Measurements from ENCODE around the gene ANO6.

Gene ANO6

DNA sequence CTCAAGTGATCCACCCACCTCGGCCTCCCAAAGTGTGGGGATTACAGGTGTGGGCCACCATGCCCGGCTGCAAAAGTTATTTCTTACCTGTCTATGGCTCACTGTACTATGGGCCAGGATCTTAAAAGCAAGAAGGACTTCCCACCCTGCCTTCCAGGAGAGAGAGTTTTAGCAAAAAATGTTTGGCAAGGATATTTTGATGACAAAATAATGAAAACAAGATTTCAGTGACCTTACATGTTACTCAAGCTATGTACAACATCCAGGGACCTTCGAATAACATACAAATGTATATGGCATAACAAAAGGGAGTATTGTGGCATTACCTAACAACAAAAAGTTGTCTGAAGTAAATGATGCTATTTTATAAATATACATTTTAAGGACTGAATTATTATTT is 55.1 kb downstream of the ANO6 start:
- TF ChIP-seq, protein P1, sequence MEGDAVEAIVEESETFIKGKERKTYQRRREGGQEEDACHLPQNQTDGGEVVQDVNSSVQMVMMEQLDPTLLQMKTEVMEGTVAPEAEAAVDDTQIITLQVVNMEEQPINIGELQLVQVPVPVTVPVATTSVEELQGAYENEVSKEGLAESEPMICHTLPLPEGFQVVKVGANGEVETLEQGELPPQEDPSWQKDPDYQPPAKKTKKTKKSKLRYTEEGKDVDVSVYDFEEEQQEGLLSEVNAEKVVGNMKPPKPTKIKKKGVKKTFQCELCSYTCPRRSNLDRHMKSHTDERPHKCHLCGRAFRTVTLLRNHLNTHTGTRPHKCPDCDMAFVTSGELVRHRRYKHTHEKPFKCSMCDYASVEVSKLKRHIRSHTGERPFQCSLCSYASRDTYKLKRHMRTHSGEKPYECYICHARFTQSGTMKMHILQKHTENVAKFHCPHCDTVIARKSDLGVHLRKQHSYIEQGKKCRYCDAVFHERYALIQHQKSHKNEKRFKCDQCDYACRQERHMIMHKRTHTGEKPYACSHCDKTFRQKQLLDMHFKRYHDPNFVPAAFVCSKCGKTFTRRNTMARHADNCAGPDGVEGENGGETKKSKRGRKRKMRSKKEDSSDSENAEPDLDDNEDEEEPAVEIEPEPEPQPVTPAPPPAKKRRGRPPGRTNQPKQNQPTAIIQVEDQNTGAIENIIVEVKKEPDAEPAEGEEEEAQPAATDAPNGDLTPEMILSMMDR (IDR thresholded peaks at IDR 0.05; ENCODE audit: control extremely low read depth, extremely low read depth, low read depth, missing control alignments), result no peak
- ChIA-PET POLR2A (no interaction called here), CTCF (no interaction called here)
- DNase-seq (ENCODE audit: extremely low spot score), result no peak

DNA sequence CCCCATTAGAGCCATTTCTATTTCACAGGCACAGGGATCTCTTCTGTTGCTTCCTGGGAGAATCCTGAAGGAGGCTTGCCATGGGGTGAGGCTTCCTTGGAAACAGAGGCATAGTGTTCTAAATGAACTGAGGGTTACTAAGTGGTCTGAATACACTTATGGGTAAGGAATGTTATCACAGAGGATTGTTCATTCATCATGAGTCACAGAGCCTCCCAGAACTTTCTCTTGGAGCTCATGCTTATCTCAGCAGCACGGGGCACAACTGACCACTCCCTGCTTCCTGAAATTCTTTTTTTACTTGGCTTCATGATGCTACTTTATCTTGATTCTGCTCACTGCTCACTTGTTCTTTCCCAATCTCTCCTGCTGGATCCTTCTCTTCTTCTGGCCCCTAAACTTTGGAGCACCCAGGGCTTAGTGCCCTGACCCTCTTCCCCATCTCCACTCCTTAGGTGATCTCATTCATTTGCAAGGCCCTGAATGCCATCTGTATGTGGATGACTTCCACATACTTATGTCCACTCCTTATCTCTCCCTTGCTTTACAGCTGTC is 57.9 kb downstream of the ANO6 start:
- CTCF ChIA-PET, result no interaction called here
- POLR2A ChIA-PET, result no interaction called here
- TF ChIP-seq, protein P1 (IDR thresholded peaks at IDR 0.05; ENCODE audit: control extremely low read depth, extremely low read depth, low read depth, missing control alignments), result no peak
- no peak for DNase-seq (ENCODE audit: extremely low spot score)

DNA sequence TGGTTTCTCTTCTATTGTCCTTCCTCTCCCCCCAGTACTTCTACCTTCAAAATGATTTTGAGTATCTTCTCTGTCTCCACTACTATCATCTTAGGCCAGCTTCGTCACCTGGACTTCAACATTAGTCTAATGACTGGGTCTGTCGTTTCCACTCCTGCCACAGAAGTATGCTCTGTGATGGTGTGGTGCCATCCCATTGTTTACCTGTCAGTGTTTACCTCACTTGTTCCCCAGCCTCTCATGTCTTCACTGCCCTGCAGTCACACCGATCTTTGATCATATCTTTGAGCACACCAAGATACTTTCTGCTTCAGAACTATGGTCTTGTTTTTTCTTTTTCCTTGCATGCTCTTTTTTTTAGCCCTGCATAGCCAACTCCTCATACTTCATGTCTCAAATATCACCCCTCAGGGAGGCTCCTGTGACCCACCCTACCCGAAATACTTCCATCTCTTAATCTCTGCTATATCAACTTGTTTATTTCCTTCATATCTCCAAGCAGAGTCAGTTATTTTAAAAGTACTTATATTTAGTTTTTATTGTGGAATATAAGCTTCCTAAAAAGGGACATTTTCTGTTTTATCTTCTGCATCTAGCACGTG is 60.4 kb downstream of the ANO6 start:
- POLR2A ChIA-PET, result no interaction called here
- CTCF ChIA-PET, result interaction anchor here (0.6 to 1.9 kb wide), 7 partner anchors 10 to 32 kb away, joined by 3 to 4 read pairs (median 3); no protein-coding TSS in a partner anchor
- no peak for DNase-seq (ENCODE audit: extremely low spot score)
- TF ChIP-seq, protein P1 (IDR thresholded peaks at IDR 0.05; ENCODE audit: control extremely low read depth, extremely low read depth, low read depth, missing control alignments), result no peak

DNA sequence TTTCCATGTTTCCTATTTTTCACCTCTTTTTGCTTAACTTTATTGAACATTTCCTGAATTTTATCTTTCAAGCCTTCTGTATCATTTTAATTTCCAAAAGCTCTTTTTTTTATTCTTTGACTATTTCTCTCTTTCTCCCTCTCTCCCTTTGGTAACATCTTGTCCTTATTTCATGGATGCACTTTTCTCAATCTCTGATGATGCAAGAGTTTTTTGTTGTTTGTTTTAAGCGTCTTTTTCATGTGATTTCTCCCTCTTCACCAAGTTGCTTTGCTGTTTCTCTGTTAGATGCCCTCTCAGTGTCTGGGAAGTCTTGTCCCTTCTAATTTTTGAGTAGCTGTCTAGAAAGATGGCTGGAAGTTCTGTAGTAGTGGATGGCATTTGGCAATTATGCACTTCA is 62.6 kb downstream of the ANO6 start:
- TF ChIP-seq, protein P1 (IDR thresholded peaks at IDR 0.05; ENCODE audit: control extremely low read depth, extremely low read depth, low read depth, missing control alignments), result no peak
- DNase-seq (ENCODE audit: extremely low spot score), result no peak
- ChIA-PET CTCF (interaction anchor here (2.4 kb wide), 1 partner anchor 10 kb away, joined by 11 read pairs; no protein-coding TSS in a partner anchor), POLR2A (no interaction called here)

DNA sequence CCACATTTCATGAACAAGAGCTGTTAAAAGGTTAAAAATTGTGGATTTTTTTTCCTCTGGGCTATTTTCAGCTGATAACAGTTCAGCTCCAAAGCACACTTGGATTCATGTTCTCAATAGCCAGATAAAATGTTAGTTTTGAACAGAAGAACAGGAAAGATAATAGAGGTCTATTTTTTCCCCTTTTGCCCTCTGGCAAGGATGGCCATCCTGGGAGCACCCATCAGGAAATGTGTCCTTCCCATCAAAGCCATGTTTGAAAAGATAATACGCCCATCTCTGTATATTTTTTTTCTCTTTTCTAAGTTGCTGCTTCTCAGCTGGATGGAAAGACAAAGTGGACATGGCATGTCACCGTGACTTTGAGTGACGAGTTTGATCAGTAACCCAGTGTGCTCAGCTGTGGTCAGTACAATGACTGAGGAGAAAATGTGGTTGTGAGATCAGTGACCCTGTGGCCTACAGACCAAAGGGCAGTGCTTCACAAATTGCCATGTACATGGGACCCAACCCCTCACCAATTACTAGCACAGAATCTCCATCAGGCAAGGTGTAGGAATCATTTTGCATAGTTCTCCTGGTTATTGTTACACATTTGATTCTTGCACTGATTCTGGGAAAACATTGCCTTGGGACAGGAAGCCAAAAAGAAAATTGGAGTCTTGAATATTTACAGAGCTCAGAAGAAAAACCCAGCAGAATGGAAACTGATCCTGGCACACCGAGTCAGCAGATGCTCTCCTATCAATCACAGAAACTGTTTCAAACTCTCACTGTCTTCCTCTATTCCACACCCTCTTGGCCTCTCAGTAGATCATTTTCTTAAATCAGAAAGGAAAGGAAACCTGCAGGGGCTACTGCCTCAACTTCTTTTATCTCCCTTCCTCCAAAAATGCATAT is 64.3 kb downstream of the ANO6 start:
- no peak for DNase-seq (ENCODE audit: extremely low spot score)
- ChIA-PET POLR2A (no interaction called here), CTCF (interaction anchor here (0.8 to 2.4 kb wide), 2 partner anchors 8 to 12 kb away, joined by 3 to 11 read pairs; no protein-coding TSS in a partner anchor)
- TF ChIP-seq, protein P1 (IDR thresholded peaks at IDR 0.05; ENCODE audit: control extremely low read depth, extremely low read depth, low read depth, missing control alignments), result no peak

DNA sequence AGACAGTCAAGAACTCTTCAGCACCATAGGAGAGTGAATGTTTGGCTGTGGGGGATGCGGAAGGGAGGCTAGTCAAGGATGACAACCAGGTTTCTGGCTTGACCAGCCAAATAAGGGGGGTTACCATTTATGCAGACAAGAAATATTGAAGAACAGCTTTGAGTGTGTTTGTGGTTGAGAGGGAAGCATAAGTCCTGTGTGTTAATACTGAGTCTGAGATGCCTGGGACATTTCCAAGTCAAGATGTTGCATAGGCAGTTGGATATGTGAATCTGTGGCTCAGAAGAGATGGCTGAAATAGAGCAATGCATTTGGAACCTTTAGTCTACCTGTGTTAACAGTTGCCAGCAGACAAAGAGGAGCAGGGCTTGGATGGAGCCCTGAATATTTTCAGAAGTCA is 66.1 kb downstream of the ANO6 start:
- CTCF ChIA-PET, result no interaction called here
- no peak for DNase-seq (ENCODE audit: extremely low spot score)
- TF ChIP-seq, protein P1 (IDR thresholded peaks at IDR 0.05; ENCODE audit: control extremely low read depth, extremely low read depth, low read depth, missing control alignments), result no peak
- POLR2A ChIA-PET, result no interaction called here

All from GM10248 (cell line).